RKO (cell line): ENCODE results near the gene MACROD2.

Source experiments
- DNase-seq: peaks from one replicate; pipeline ENCODE4 v3.0.0-alpha.2; 2016; ENCODE audit warnings: low spot score

MACROD2 gene

DNA sequence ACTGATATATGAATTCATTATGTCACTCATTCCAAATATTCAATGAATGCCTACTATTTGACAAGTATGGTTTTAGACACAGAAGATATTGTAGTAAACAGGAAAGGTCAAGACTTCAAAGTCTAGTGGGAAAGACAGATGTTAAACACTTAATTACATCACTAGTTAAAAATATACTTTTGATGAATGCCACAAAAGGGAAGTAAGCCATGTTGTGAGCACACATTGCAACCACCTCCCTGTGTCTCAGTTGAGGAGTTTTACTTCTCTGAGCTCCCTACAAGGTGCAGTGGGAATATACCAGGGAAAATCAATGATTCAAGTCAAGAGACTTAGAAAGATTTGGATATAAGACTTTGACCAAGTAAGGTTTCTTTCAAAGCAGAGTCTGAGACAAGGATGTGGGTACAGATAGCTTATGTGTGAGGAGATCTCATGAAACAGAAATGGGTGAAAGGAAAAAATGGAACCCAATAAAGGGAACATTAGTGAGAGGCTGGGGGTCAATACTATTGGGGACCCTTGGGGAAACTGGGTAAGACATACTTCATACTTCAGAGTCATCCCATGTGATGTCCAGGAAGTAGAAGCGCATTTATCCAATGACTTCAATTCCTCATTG is 2074.2 kb downstream of the MACROD2 start:
- DNase-seq, result no peak

DNA sequence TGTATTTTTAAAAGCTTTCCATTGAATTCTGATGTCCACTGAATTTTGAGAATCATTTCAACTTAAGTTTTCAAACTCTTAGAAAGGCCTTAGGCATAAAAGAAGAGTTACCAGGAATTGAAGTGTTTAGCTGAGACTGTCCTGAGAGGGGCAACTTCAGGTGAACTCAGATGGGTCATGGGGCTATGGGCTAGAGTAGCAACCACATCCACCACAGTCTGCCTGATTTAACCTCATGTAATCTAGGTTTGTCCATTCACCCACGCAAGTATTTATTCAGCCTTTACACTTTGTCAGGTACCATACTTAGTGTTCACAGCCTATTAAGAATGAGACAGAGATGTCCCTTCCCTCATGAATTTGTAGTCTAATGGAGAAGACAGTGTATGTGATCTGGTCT is 2076.9 kb downstream of the MACROD2 start:
- no peak for DNase-seq

DNA sequence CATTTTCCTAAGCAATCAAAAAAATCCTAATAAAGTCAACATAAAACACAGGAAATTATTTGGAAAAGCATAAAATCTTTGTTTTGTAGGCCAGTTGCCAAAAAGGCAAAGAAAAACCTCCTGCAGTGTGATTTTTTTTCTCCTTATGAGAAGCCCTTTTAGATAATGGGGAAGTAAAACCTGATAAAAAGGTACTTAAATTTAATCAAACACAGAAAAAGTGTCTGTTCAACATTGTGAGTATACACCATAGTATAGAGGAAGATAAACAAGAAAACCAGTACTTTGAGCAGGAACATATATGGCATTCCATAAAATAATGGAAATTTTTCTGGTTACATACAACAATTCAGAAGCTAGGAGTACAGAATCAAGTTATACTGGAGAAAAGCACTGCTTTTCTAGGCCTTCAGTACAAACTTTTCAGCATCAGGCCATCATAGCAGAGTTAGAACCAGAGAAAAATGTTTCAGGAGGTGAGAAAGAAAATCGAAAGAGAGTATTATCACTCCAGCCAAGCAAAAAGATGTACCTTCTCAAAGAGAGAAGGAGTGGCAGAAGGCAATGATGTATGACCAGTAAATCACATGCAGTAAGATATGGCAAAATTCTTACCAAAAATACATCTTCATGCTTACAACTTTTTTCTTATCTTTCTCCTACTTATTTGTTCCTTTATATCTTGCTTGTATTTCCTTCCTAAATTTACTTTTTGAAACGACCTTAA is 2083.0 kb downstream of the MACROD2 start:
- DNase-seq, result no peak

DNA sequence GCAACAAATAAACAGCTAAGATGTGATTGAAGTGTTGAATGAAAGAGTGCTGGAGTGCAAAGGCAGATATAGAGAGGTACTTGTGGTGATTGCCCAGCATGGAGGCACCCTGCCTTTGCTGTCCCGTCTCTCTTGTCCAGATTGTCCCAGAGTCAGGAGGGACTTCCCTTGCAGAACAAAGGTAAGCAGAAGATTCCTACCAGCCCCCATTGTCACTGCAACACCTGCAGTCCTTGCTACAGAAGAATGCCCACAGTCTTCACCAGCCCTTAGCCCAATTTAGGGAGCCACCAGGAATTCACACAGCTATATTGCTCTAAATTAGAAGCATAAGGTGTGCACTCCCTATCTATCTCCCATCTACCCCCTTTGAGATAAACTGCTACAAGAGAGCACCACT is 2086.1 kb downstream of the MACROD2 start:
- DNase-seq, result no peak

DNA sequence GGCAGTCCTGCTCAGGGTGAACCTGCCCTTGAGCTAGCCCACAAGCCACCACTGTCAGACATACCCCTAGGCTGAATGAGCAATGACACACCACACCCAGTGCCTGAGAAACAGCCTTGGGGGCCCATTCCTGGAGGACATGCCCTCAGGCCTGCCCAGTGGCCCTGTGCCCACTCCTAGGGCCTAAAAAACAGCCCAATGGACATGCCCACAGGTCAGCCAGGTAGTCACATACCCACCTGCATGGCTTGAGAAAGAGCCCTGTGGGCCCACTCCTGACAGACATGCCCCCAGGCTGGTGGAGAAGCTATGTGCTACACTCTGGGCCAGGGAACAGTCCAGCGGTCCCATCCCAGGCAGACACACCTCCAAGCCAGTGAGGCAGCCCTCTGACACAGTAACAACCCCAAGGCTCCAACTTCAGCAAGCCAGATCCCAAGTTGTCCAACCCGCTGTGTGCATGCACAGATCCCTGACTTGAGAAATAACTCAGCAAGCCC is 2086.8 kb downstream of the MACROD2 start:
- DNase-seq, result no peak

DNA sequence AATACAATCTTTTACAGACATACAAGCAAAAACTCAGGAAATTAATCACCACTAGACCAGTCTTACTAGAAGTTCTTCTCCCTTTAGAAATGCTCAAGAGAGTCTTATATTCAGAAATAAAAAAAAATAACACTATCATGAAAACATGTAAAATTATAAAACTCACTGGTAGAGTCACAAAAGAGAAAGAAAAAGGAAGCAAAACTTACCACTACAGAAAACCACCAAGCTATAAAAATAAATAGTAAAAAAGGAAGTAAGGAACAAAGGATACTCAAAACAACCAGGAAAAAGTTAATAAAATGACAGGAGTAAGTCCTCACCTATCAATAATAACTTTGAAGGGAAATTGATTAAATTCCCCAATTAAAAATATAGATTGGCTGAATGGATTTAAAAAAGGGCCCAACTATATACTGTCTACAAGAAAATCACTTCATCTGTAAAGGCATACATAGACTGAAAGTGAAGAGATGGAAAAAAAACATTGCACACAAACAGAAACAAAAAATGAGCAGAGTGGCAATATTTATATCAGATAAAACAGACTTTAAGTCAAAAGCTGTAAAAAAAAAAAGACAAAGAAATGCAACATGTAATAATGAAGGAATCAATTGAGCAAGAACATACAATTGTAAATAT is 2088.4 kb downstream of the MACROD2 start:
- no peak for DNase-seq

DNA sequence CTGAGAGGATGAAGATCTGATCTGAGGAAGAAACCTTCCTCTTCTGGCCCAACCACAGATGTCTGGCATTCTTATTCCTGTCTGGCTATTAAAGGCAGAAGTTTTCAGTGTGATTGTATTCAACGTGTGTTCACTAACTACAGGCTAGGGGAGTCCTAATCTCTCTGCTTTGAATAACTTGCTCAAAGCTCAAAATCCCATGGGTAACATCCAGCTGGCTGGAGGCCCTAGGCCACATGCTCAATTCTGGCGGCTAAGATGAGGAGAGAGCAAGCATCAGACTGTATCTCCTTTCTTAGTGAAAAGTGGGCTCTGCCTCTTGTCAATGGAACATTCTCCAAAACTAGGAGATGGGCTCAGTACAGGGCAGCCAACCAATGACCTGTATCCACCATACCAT is 2099.9 kb downstream of the MACROD2 start:
- DNase-seq, result no peak

DNA sequence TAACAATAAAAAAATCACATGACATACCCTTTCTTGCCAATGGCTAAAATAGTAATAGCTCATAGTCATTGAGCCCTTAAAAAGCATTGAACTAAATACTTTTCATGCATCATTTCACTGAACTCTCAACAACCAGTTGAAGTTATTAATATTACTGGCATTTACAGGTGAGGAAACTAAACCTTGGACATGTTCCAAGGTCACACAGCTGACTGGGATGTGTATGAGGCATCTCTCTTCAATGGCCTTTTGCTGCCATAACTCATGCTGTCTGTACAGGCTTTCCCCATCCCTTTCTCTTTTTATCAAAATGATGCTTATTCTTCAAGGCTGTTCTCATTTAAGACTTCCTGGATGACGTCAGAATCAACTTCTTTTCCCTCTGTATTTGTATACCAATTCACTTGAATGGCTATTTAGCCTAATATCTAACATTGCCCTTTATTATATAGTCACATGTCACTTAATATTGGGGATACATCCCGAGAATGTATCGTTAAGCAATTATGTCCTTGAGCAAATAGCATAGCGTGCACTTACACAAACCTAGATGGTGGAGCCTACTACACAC is 2101.5 kb downstream of the MACROD2 start:
- no peak for DNase-seq

DNA sequence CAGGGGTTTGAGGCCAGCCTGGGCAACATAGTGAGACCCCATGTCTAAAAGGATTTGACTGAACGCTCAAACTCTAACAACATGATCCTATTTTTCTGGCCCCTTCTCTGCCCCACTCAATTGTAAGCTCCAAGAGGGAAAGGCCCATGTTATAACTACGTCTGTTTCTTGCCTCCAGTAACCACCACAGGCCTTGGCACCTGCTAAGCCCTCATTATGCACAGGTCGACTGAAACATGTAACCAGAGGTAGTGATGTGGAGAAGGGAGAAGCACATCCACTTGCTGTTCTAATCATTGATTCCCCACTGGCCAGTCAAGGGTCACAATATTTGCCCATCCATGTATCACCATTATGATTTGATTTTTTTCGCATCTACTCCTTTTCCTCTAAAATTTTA is 2102.5 kb downstream of the MACROD2 start:
- no peak for DNase-seq

DNA sequence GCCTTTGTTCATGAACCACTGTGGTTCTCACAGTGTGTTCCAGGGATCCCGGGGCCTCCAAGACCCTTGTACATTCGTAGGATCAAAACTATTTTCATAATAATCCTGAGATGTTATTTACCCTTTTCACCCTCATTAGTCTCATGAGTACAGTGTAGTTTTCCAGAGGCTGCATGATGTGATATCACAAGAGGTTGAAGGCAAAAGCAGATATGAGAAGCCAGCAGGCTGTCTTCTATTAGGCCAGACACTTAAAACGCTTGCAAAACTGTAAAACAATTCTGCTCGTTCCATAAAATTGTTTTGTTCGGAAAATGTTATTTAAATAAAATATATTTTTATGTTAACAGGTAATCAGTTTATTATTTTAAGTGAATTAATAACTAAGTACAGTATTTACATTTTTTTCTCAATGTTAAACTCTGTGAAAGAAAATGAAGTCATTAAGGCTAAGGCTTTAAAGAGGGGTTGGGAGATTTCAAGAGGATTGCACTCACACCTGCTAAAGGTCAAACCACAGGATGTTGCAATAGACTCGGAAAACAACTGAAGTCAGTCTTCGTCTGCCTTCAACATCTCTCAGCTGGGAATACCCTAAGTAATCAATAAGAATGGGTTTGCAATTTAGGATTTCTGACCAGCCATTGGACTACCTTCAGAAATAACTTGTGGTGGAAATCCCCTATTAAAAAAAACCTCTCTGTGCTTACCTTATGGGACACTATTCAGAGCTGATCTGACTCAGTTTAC is 2103.7 kb downstream of the MACROD2 start:
- no peak for DNase-seq

DNA sequence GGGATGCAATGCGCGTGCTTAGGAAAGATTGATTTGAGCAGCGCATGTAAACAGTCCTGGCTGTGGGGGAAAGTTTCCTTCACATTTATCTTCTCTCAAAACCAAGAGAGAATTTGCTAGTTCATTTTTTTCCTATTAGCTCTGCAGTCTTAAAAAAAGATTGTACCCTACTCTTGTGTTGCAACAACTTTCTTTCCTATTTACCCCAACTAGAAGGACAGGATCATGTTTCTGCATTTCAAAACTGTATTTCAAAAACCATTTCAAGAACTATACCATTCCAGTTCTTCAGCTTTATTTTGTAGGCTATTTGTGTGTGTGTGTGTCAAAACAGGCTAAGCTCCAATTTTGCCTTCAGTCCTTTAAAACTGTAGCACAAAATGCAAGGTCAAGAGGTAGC is 2104.8 kb downstream of the MACROD2 start:
- DNase-seq, result no peak

DNA sequence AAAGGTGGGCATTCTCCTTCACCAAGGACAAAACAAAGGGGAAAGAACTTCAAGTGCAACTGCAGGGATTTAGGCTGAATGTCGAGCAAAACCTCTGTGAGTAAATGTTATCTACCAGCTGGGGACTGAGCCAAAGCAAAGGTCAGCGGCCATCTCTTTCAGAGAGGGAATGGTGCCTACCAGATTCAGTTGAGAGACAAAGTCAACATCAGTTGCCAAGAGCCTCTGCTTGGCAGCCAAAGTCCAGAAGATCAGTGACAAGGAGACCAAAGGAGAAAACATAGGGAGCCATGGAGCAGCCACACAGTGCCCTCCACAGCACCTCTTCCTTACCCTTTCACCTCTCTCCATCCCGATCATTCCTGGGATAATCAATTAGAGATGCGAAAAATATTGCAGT is 2105.5 kb downstream of the MACROD2 start:
- no peak for DNase-seq
